Stimulated activated CD4-positive, alpha-beta T cell treated with anti-CD3 and anti-CD28 coated beads, Interleukin-1b, Interleukin-23, amount 100 ng/mL, for 48 hours (primary cell): Measurements from ENCODE around the gene MAP4K5.
A peak's percentile ranks its signal among the peaks of the same experiment; 100 is the strongest.
"Not testable (repeated sequence)": the region's sequence is repeated elsewhere in the genome, so short reads cannot be mapped to it uniquely, and the experiment has no call there.

Experiments used
- DNase-seq: peaks from one replicate; pipeline ENCODE4 v3.0.0-alpha.2; 2020

MAP4K5 gene

DNA sequence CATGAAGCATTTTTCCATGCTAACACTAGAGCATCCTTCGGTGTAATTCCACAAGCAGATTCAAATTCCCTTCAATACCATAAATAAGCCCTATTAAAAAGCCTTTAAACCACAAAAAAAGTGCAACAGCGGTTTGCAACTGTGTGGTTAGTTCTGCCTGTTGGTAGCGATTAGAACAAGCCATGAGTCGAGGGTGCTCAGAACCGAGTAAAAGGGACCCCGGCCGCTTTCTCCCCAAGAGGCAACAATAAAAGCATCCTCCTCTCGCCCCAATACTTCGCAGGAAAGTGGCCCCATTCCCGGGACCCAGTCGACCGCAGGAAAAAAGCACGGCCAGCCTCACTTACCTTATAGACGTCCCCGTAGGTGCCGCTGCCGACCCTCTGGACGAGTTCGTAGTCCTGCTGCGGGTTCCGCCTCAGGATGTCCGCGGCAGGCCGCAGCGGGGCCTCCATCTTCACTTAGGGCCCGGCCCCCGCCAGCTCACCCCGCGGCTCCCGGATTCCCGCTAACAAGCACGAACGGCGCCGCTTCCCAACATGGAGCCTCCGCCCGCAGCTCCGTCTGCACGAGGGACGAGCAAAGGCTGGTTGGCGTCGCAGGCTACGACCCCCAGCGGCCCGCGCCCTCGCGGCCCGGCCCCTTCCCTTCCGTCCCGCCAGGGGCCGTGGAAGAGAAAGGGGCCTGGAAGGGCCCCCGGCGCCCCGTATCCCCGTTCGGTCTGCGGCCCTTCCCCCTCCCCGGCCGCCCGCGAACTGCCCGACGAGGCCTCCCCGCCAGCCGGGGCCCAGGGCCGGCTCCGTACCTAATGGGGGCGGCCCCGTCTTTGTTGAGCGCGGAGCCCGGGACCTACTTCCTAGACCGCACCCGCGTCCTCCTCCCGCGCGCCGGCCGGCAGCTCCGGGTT lies 521 bp downstream of the MAP4K5 start:
- DNase-seq = peak; percentile 6

GRCh38 chr14:50530794-50531365 lies 1.5 kb downstream of the MAP4K5 start:
- no peak for DNase-seq

DNA sequence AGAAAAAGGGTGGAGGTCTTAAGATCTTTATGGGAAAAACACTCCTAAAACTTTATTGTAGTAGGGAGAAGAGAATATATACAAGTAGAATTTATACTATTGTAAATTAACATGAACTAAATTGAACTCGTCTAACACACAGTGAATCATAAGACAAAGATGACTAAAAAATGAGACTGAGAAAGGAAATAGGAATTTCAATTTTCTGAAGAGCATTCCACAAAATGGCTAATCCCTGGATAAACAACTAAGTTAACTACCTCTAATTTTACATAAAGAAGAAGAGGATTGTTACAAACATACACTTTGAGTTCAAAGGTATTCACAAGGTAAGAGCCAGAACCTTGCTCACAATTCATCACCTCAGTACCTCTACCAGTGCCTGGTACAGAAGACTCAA lies 2.0 kb downstream of the MAP4K5 start:
- DNase-seq = no peak

DNA sequence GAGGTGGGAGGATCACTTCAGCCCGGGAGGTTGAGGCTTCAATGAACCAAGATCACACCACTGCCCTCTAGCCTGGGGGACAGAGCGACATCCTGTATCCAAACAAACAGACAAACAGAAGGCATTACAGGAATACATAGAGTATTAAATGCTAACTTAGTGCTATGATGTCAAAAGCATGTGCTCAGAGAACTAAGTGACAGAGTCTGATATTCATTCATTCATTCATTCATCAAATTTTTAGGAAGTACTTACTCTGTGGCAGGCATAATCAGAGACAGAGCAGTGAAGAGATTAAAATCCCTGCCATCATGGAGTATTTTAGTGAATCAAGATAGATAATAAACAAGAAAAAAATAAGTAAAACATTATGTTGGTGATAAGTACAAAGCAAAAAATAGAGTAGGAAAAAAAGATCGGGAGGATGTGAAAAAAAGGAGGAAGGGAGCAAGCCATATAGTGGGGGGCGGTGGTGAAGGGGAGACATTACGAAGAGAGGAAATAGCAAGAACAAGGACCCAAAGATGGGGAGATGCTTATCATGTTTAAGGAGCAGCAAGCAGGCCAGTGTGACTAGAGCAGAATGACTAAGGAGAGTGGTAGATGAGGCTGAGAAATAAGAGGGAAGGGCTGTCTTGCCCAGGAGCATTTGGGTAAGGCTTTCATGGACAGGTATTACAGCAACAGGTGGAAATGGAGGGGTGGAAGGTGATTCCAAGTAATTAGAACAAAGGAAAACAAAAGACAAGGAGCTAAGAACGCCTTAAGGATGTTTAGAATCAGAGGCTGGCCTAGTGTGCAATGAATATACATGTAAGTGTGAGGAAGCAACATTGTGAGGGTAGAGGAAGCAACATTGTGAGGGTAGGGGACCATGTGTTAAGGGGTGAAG lies 2.8 kb downstream of the MAP4K5 start:
- no peak for DNase-seq

- no peak for DNase-seq
These were observed 4.4 kb downstream of the MAP4K5 start for GRCh38 chr14:50528000-50528399.

GRCh38 chr14:50524731-50525515 lies 7.4 kb downstream of the MAP4K5 start:
- DNase-seq = no peak

GRCh38 chr14:50524060-50524459 lies 8.3 kb downstream of the MAP4K5 start:
- no peak for DNase-seq

DNA sequence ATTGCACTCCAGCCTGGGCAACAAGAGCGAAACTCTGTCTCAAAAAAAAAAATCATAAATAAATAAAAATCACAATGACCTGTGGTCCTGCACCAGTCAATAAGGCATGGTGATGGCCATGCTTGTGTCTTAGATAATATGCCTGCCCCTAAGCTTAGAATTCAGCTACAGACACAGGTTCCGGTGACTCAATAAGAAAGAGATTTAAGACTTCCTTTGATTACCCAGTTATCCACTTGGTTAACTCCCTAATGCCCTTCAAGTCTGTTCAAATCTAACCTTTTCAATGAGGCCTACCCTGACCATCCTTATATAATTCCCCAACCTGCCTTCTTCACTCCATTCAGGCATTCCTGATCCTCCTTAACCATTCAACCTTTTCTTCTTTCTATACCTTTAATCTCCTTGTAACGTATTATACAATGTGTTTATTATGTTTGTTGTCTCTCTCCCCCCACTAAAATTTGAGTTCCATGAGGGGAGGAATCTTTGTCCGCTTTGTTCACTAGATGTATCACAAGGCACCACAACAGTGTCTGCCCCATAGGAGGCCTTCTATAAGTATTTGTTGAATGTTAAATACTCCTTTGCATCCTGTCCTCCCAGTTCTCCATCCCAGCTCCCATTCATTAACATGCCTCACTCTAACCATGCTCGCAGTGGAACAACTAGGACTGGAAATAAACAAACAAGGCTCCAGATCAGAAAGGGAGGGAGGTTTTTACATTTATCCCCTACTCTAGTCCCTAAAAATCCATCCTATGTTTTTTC lies 8.9 kb downstream of the MAP4K5 start:
- DNase-seq = no peak

DNA sequence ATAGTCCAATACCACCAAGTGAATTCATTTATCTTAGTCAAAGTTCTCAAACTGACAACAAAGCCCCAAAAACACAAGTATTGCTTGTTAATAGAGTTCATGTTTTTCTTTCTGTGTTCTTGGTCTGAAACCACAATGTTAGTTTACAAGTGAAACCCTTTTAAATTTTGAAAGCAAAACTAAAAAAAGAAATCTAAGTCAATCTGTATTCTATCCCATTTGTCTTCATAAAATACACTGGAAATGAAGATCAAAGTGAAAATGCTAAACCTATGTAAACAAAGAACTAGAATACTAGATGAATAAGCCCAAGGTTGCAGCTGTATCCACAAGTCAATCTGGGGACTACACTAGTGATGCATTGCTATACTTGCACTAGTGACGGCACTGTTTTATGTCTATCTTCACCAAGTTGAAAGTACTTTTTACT lies 10.4 kb downstream of the MAP4K5 start:
- no peak for DNase-seq

GRCh38 chr14:50520947-50521815 lies 11.2 kb downstream of the MAP4K5 start:
- peak; percentile 80 for DNase-seq

GRCh38 chr14:50516091-50516490 lies 16.3 kb downstream of the MAP4K5 start:
- DNase-seq = no peak

DNA sequence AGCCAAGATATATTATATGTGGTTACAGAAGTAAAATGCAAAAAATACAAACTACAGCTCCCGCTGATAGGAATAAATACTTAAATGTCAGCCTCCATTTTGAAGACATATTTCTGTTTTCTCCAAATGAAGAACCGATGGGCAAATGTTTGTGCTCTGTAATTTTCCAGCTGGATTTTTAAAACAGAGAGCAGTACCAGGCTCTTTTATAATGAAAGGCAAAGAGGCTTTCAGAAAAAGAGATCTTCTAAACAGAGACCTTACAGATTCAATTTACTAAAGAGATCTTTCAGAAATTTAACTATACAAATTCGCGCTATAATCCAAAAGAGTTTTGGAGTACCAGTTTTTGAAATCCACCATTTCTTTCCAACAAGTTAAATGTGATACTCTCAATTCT lies 19.9 kb downstream of the MAP4K5 start:
- DNase-seq = no peak

DNA sequence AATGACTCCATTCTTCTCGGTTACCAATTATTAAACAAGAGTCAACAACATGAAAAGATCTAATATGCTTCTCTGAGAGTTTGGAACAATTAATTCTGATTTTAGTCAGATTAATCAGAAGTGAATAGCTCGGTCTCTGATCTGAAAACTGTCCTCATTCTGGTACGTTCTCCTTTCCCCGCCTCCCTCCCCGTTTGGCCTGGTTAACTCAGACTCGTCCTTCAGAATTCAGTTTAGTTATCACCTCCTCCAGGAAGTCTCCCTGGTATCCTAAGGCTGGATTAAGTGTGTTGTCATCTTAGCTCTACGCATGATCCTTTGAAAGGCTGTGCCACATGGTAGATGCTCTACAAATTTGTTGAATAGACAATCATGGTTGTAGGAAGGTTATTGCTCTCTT lies 22.2 kb downstream of the MAP4K5 start:
- no peak for DNase-seq

DNA sequence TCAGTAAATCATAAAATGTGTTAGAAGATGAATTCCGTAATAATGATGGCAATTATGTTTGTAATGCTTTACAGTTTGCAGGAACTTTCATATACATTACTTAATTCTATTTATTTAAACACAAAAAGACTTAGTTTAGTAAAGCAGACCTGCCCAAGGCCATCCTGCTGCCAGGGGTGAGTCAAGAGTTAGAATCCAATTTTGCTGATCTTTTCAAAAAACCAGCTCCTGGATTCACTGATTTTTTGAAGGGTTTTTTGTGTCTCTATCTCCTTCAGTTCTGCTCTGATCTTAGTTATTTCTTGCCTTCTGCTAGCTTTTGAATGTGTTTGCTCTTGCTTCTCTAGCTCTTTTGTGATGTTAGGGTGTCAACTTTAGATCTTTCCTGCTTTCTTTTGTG lies 25.3 kb downstream of the MAP4K5 start:
- not testable (repeated sequence) for DNase-seq

GRCh38 chr14:50501642-50502041 lies 30.7 kb downstream of the MAP4K5 start:
- no peak for DNase-seq

GRCh38 chr14:50497351-50497750 lies 35.0 kb downstream of the MAP4K5 start:
- DNase-seq = no peak

DNA sequence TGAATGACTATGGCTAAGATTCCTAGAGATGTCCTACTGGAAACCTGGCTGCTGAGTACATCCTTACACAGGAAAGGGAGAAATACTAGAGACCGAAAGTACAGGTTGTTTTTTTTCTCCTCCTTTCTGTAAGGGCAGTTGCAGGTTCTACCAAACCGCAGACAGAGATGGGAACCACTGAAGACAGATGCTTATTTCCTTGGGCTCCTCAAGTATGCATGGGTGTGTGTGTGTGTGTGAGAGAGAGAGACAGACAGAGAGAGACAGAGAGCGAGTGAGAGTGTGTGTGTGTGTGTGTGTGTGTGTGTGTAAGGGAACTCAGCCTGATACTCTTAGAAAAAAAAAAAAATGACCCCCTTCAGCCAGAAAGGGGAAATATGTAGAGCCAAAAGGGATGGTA lies 42.5 kb downstream of the MAP4K5 start:
- no peak for DNase-seq

GRCh38 chr14:50488521-50488920 lies 43.8 kb downstream of the MAP4K5 start:
- no peak for DNase-seq

DNA sequence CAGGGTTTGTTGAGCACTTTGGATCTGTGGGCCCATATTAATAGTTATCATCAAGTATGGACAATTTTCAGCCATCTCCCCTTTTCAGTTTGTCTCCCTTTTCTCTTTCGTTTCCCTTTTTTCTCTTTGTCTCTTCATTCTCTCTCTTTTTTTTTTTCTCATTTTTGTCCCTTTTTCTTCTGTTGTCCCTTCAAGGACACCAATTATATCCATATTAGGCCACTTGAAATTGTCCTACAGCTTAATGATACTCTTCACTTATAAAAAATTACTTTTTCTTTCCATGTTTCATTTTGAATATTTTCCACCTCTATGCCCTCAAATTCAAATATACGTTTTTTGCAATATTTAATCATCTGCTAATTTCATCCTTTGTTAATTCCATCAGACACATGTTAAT lies 53.3 kb downstream of the MAP4K5 start:
- DNase-seq = no peak

- no peak for DNase-seq
These were observed 54.6 kb downstream of the MAP4K5 start for GRCh38 chr14:50477760-50478159.

DNA sequence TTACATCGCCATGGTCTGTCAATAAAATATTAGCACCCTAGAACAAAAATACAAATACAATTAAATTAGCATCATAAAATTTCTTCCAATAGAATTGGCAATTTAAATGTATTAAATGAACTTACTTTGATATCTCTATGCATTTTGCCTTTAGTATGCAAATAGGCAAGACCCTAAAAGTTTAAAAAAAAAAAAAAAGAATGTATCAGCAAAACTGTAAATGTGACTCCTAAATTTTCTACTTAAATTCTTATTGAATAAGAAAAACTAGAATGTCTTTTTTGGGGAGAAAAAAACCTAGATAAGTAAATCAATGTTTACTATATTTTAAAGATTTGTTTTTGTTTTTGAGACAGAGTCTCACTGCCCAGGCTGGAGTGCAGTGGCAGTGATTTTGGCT lies 56.2 kb downstream of the MAP4K5 start:
- no peak for DNase-seq
